ENCODE measurements around the gene CLIP1.

The CLIP1 gene

DNA sequence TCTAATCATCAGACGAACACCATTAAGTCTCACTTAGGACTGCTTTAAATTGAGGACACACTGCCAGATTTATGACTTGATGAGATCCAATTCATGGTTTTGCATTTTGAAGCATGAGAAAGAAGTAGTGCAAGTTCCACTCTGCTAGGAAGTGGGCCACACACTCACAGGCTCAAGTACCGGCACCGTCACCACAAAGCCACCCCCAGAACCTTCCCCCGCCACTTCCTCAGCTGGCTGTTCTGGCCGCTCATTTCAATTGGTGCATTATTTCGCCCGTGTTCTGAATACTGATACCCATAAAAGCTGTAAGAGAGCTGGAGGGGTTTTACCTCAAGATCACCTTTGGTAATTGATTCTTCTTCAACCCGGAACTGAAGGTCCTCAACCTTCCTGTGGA lies 70.1 kb downstream of the CLIP1 start:
- H3K9me2 ChIP-seq (replicated peaks; ENCODE audit: control insufficient read depth, low read length): no peaks in the 10 kb centered on the region
- no peaks in the 10 kb centered on the region for H3K79me2 ChIP-seq (ENCODE audit: control insufficient read depth, low read length)
- peaks cover 4% of the 10 kb centered on the region; the same call in 1 of the 2 replicates for H3K36me3 ChIP-seq (ENCODE audit: control insufficient read depth, low read length)
- no peak for TF ChIP-seq EZH2phosphoT487 (IDR thresholded peaks at IDR 0.05; ENCODE audit: borderline replicate concordance, low read length)
- TF ChIP-seq, protein P1, sequence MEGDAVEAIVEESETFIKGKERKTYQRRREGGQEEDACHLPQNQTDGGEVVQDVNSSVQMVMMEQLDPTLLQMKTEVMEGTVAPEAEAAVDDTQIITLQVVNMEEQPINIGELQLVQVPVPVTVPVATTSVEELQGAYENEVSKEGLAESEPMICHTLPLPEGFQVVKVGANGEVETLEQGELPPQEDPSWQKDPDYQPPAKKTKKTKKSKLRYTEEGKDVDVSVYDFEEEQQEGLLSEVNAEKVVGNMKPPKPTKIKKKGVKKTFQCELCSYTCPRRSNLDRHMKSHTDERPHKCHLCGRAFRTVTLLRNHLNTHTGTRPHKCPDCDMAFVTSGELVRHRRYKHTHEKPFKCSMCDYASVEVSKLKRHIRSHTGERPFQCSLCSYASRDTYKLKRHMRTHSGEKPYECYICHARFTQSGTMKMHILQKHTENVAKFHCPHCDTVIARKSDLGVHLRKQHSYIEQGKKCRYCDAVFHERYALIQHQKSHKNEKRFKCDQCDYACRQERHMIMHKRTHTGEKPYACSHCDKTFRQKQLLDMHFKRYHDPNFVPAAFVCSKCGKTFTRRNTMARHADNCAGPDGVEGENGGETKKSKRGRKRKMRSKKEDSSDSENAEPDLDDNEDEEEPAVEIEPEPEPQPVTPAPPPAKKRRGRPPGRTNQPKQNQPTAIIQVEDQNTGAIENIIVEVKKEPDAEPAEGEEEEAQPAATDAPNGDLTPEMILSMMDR (IDR thresholded peaks at IDR 0.05; ENCODE audit: low read depth, low read length, poor library complexity, severe bottlenecking): no peak
- no peaks in the 10 kb centered on the region for H3F3A ChIP-seq (ENCODE audit: control insufficient read depth, insufficient read depth)
- H3K9me3 ChIP-seq (ENCODE audit: control insufficient read depth, insufficient read depth, low read length): no peaks in the 10 kb centered on the region
- no peaks in the 10 kb centered on the region for H4K20me1 ChIP-seq (ENCODE audit: control insufficient read depth, insufficient read depth, low read depth, low read length)
- no peak overlapping the region for H3K27ac ChIP-seq (ENCODE audit: low read depth, low read length)
- H3K4me3 ChIP-seq (ENCODE audit: low read length): no peak overlapping the region
- H3K4me2 ChIP-seq (ENCODE audit: low read length): no peak overlapping the region
- H3K27me3 ChIP-seq (ENCODE audit: control insufficient read depth, low read length): no peaks in the 10 kb centered on the region
- H3K4me1 ChIP-seq (ENCODE audit: control insufficient read depth, low read length): no peaks in the 10 kb centered on the region

DNA sequence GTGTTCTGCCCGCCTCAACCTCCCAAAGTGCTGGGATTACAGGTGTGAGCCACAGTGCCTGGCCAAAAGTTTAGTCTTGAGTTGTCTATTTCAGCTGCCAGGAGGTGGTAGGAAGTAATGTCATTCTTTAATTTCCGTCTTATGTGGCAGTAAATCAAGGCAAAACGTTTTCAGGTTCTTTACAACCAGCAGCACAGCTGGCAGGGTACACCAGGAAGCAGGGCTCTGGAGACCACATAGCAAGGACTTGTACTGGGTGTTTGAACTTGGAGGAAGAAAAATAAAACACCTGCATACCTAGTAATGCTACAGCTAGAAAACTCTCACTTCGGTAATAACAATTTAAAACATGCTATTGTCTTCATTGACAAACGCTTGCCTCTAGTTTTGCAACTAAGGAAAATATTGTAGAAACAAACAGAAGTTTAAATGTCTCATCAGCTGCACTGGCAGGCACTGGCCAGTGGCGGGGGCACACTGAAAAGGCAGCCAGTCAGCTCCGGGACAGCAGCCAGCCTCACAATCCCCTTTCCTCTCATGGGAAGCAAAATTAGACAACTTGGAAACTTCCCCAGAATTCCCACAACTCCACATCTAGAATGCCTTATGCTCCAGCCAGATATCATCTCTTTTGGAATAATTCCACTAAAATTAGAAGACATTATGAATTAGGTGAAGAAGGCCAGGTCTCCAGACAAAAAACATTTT lies 72.2 kb downstream of the CLIP1 start:
- Histone ChIP-seq H3K9me3 (ENCODE audit: control insufficient read depth, insufficient read depth, low read length) (no peaks in the 10 kb centered on the region), H4K20me1 (ENCODE audit: control insufficient read depth, insufficient read depth, low read depth, low read length) (no peaks in the 10 kb centered on the region), H3K4me1 (ENCODE audit: control insufficient read depth, low read length) (no peaks in the 10 kb centered on the region), H3K4me2 (ENCODE audit: low read length) (no peak overlapping the region), H3K36me3 (ENCODE audit: control insufficient read depth, low read length) (peaks cover 4% of the 10 kb centered on the region; the same call in 1 of the 2 replicates), H3K27me3 (ENCODE audit: control insufficient read depth, low read length) (no peaks in the 10 kb centered on the region), H3K4me3 (ENCODE audit: low read length) (no peak overlapping the region), H3K27ac (ENCODE audit: low read depth, low read length) (no peak overlapping the region), H3K79me2 (ENCODE audit: control insufficient read depth, low read length) (no peaks in the 10 kb centered on the region), H3K9me2 (replicated peaks; ENCODE audit: control insufficient read depth, low read length) (no peaks in the 10 kb centered on the region), H3F3A (ENCODE audit: control insufficient read depth, insufficient read depth) (no peaks in the 10 kb centered on the region)
- TF ChIP-seq, protein P1 (IDR thresholded peaks at IDR 0.05; ENCODE audit: low read depth, low read length, poor library complexity, severe bottlenecking): no peak
- TF ChIP-seq EZH2phosphoT487 (IDR thresholded peaks at IDR 0.05; ENCODE audit: borderline replicate concordance, low read length): no peak

DNA sequence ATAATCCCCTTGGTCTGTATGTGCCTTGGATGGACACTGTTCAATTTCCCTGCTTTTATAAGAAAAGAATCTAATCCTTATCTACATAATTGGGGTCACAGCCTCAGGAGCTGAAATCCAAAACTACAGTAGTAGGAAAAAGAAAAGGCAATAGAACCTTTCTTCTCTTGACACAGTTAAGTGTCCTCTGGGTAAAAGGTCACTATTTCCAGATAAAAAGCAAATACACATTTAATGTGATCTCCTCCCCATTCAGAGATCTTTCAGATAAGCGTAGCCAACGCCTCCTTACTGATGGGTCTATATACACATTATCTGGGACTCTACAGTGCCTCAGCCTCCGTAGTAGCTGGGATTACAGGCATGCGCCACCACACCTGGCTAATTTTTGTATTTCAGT lies 73.4 kb downstream of the CLIP1 start:
- no peak overlapping the region for H3K4me3 ChIP-seq (ENCODE audit: low read length)
- no peaks in the 10 kb centered on the region for H3K9me3 ChIP-seq (ENCODE audit: control insufficient read depth, insufficient read depth, low read length)
- H3K79me2 ChIP-seq (ENCODE audit: control insufficient read depth, low read length): no peaks in the 10 kb centered on the region
- no peak overlapping the region for H3K4me2 ChIP-seq (ENCODE audit: low read length)
- H3K27me3 ChIP-seq (ENCODE audit: control insufficient read depth, low read length): no peaks in the 10 kb centered on the region
- no peaks in the 10 kb centered on the region for H3K4me1 ChIP-seq (ENCODE audit: control insufficient read depth, low read length)
- H3K9me2 ChIP-seq (replicated peaks; ENCODE audit: control insufficient read depth, low read length): no peaks in the 10 kb centered on the region
- no peaks in the 10 kb centered on the region for H4K20me1 ChIP-seq (ENCODE audit: control insufficient read depth, insufficient read depth, low read depth, low read length)
- H3K27ac ChIP-seq (ENCODE audit: low read depth, low read length): no peak overlapping the region
- H3K36me3 ChIP-seq (ENCODE audit: control insufficient read depth, low read length): no peaks in the 10 kb centered on the region
- no peak for TF ChIP-seq EZH2phosphoT487 (IDR thresholded peaks at IDR 0.05; ENCODE audit: borderline replicate concordance, low read length)
- TF ChIP-seq, protein P1 (IDR thresholded peaks at IDR 0.05; ENCODE audit: low read depth, low read length, poor library complexity, severe bottlenecking): no peak
- H3F3A ChIP-seq (ENCODE audit: control insufficient read depth, insufficient read depth): no peaks in the 10 kb centered on the region
